Measurements from ENCODE around the gene TENM4. TPM values are rescaled to one million over a fixed set of nuclear protein-coding genes. Genes with fewer than 3 reads are reported as not detected.

Gene TENM4
- total RNA-seq, 1 experiment from 2014 or later = 25.0 TPM

GRCh38 chr11:78656327-78656726 lies 784.5 kb downstream of the TENM4 start:
- Mint-ChIP-seq H3K4me1 (peaks cover 25% of the 10 kb centered on the region), H3K36me3 (no peaks in the 10 kb centered on the region), H3K27me3 (ENCODE audit: low read depth) (no peaks in the 10 kb centered on the region), H3K9me3 (0 out of 2 replicates have a peak, but pooled peaks cover 3% of the 10 kb centered on the region), H3K4me3 (no peak overlapping the region), H3K27ac (no peak overlapping the region)
- ATAC-seq = no peak
- no peak for DNase-seq (ENCODE audit: low spot score)
- ChIA-PET CTCF (interaction anchor here (0.9 to 2.2 kb wide), 3 partner anchors 11 to 141 kb away, joined by 3 to 16 read pairs (median 12); no protein-coding TSS in a partner anchor), POLR2A (interaction anchor here (0.6 kb wide), 1 partner anchor 12 kb away, joined by 6 read pairs; no protein-coding TSS in a partner anchor)
- TF ChIP-seq ZNF317 (CRISPR knock-in tag; IDR thresholded peaks at IDR 0.05; ENCODE audit: borderline replicate concordance, low read depth) = no peak
- no peak for TF ChIP-seq ATF3 (CRISPR knock-in tag; conservative IDR thresholded peaks at IDR 0.05)
- TF ChIP-seq ZSCAN18 (CRISPR knock-in tag; IDR thresholded peaks at IDR 0.05) = no peak
- TF ChIP-seq TCF7 (CRISPR knock-in tag; IDR thresholded peaks at IDR 0.05; ENCODE audit: low read depth) = no peak

- Mint-ChIP-seq H3K27ac (no peak overlapping the region), H3K27me3 (ENCODE audit: low read depth) (no peaks in the 10 kb centered on the region), H3K4me1 (peaks cover 33% of the 10 kb centered on the region), H3K4me3 (no peak overlapping the region), H3K9me3 (0 out of 2 replicates have a peak, but pooled peaks cover 3% of the 10 kb centered on the region), H3K36me3 (no peaks in the 10 kb centered on the region)
- POLR2A ChIA-PET = no interaction called here
- DNase-seq (ENCODE audit: low spot score) = no peak
- ATAC-seq = no peak
- CTCF ChIA-PET = interaction anchor here (0.9 to 2.3 kb wide), 4 partner anchors 10 to 142 kb away, joined by 3 to 16 read pairs (median 10); no protein-coding TSS in a partner anchor
- TF ChIP-seq AR (CRISPR knock-in tag; IDR thresholded peaks at IDR 0.05) (no peak), ZNF263 (CRISPR knock-in tag; IDR thresholded peaks at IDR 0.05; ENCODE audit: low read depth) (no peak), ZSCAN18 (CRISPR knock-in tag; IDR thresholded peaks at IDR 0.05) (no peak), ATF3 (CRISPR knock-in tag; conservative IDR thresholded peaks at IDR 0.05) (no peak)
These were observed 785.3 kb downstream of the TENM4 start for GRCh38 chr11:78655561-78655960.

- 0 out of 2 replicates have a peak, but pooled peaks cover 3% of the 10 kb centered on the region for H3K9me3 Mint-ChIP-seq
- no peak for DNase-seq (ENCODE audit: low spot score)
- ChIA-PET POLR2A (no interaction called here), CTCF (interaction anchor here (2.3 kb wide), 1 partner anchor 10 kb away, joined by 8 read pairs; no protein-coding TSS in a partner anchor)
- no peak overlapping the region for H3K4me3 Mint-ChIP-seq
- no peaks in the 10 kb centered on the region for H3K27me3 Mint-ChIP-seq (ENCODE audit: low read depth)
- no peak overlapping the region for H3K27ac Mint-ChIP-seq
- no peak for ATAC-seq
- H3K36me3 Mint-ChIP-seq = no peaks in the 10 kb centered on the region
- peaks cover 33% of the 10 kb centered on the region for H3K4me1 Mint-ChIP-seq
- TF ChIP-seq ZNF281 (CRISPR knock-in tag; IDR thresholded peaks at IDR 0.05) (no peak), MYBL2 (CRISPR knock-in tag; IDR thresholded peaks at IDR 0.05) (no peak), PRDM15 (CRISPR knock-in tag; IDR thresholded peaks at IDR 0.05) (no peak), ZBTB43 (CRISPR knock-in tag; IDR thresholded peaks at IDR 0.05) (no peak), STAT6 (CRISPR knock-in tag; conservative IDR thresholded peaks at IDR 0.05; ENCODE audit: low read depth) (no peak), TP53 (CRISPR knock-in tag; IDR thresholded peaks at IDR 0.05) (no peak)
These were observed 786.0 kb downstream of the TENM4 start for GRCh38 chr11:78654866-78655265.

Measured in WTC11 (cell line).